ENCODE results near the gene BANK1.
"Not testable (repeated sequence)": the region's sequence is repeated elsewhere in the genome, so short reads cannot be mapped to it uniquely, and the experiment has no call there.

BANK1 gene

GRCh38 chr4:101824500-101824899, 34.0 kb downstream of the BANK1 start:
- no peak for FAIRE-seq

- no peak for FAIRE-seq
These were observed 35.4 kb downstream of the BANK1 start for GRCh38 chr4:101825953-101826352.

GRCh38 chr4:101831816-101832215, 41.3 kb downstream of the BANK1 start:
- no peak for FAIRE-seq

DNA sequence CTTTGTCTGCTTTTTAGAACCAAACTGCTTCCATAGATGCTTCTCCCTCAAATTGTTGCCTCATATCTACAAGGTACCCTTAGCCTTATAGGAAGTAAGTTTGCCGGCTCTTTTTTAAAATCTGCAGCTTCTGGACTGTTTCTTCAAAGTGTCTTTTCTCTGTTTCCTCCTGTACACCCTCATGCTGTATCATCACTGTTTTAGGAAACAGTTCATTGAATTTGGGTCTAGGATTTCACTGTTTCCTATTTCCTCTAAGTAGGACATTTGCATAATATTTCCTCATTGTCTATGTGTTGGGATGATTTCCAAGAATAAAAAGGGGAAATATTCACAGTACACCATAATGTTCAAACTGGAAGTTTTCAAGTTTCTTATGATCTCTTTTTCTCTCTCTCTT, 43.0 kb downstream of the BANK1 start:
- FAIRE-seq: no peak

DNA sequence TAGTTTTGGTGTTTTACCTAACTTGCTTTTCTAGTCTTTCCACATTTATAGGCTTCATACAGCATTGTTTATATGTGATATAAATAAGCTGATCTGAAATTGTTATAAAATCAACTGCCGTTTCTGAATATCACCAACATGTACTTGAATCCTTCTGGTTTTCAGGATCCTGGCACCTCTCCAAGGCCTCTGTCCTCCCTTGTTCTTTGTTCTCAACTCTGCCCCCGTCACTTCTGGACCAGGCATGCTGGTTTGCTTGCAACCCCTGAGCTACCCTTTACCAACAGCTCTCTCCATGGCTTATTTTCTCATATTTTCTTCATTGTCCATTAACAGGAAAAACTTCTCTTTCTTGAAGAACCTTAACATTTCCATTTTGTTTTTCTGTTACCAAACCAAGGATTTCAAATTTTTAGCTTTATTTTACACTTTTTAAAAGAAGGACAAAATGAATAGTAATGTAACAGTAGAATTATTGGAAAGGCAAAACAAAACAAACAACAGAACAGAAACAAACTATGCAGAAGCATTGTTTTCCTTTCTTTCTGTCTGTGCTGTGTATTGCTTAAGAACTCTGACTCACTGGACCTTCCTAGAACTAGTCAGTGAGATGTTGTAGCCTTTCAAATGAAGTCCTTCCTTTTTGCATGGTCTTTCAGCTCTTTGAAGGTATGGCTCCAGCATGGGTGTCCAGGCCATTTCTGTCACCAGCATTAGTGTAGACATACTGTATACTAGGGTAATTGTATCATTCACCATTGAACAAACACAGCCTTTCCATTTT, 44.8 kb downstream of the BANK1 start:
- no peak for FAIRE-seq

- FAIRE-seq: no peak
These were observed 52.5 kb downstream of the BANK1 start for GRCh38 chr4:101843054-101843453.

DNA sequence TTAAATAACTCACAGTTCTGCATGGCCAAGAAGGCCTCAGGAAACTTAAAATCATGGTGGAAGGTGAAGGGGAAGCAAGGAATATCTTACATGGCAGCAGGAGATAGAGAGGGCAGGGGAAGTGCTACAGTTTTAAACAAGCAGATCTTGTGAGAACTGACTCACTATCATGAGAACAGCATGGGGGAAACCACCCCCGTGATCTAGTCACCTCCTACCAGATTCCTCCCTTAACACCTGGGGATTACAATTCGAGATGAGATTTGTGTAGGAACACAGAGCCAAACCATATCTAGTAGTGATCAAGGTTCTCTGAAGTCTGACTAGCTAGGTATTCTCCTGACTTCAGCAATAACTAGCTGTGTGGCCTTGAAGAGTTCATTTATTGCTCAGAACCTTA, 56.0 kb downstream of the BANK1 start:
- no peak for FAIRE-seq

DNA sequence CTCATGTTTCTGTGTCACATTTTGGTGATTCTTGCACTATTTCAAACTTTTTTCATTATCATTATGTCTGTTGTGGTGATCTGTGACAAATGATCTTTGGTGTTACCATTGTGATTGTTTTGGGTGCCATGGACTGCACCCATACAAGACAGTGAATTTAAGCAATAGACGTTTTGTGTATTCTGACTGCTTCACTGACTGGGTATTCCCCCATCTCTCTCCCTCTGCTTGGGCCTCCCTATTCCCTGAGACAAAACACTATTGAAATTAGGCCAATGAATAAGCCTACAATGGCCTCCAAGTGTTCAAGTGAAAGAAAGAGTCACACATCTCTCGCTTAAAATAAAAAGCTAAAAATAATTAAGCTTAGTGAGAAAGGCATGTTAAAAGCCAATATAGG, 60.2 kb downstream of the BANK1 start:
- no peak for FAIRE-seq

DNA sequence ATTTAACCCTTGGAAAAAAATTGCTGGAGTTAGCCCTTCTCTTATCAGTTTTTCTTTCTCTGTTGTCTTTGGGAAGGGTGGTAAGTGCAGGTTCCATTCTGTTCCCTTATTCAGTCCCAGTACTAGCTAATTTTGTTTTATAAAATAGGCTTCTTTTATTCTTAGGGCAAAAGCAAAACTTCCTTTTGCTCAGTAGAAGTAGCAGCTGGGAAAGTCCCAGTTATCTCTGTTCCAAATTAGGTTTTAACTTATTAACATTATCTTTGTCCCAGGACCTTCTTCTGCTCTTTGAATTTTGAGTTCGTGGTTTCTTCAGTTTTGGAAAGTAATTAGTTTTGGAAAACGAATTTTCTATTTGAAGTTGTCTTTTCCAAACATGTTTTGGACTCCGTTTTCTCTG, 61.1 kb downstream of the BANK1 start:
- FAIRE-seq: no peak

- FAIRE-seq: no peak
These were observed 62.5 kb downstream of the BANK1 start for GRCh38 chr4:101853028-101853427.

DNA sequence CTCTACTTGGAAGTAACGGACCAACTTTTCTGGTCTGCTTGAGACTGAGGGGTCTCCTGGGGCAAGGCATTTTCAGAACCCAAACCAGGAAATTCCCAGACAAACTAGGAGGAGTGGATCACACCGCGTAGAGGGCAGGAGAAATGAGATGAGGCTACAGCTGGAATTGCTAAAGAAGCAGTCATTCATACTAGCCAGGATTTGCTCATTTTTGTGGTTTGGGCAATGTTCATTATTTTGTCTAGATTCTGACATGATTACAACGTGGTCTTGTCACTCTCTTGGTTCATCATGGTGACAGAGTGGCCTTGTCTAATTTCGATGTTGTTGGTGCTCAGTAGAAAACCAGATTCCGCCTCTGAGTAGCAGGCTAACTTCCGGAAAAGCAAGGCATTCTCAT, 63.2 kb downstream of the BANK1 start:
- FAIRE-seq: no peak

DNA sequence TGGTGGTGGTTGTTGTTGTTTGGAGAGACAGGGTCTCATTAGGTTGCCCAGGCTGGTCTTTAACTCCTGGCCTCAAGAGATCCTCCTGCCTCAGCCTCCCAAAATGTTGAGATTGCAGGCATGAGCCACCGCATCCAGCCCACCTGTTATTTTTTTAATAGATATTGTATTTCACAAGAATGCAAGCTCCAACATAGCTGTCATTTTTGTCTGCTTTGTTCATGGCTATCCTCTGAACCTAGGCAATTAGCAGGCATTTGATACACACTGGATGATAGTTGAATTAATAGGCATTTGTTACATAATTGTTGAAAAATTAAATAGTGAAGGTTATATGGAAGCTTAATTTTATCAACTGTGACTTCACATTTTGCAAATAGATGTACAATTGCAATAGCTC, 64.7 kb downstream of the BANK1 start:
- FAIRE-seq: no peak

- FAIRE-seq: no peak
These were observed 65.6 kb downstream of the BANK1 start for GRCh38 chr4:101856149-101856548.

DNA sequence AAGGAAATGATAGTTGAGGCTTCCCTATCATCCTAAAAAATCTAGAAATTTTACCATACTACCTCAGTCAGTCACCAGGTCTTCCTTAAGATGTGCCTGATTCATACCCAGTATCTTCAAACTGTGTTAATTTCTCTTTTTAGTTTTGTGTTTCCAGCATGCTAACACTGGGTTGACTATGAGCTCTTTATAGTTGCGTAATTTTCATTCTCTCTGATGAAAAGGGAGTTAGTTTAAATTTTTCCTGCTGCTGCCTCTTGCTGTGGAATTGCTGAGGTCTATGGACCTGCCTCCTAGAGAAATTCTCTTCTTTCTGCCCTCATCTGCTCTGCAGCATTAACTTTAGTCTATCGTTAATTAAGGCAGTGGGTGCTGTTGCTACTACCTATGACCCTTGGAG, 66.6 kb downstream of the BANK1 start:
- FAIRE-seq: no peak

- FAIRE-seq: no peak
These were observed 68.1 kb downstream of the BANK1 start for GRCh38 chr4:101858641-101859040.

DNA sequence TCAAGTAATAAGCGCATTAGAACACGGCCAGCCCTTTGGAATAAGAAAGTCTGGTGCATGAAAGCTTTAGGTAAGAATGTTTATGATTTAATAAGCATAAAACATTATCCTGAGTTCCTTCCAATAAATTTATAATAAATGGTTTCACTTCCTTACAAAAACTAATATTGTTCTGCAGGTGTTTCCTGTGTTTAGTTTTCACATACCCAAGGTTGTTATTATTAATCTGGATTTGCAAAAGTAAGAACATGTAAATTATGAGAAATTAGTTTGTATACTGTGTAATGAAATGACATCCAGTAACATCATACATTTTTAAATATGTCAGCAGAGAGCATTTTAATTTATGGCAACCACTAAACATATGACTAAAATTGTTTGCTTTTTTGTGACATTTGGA, 72.1 kb downstream of the BANK1 start:
- no peak for FAIRE-seq

GRCh38 chr4:101864660-101865059, 74.1 kb downstream of the BANK1 start:
- no peak for FAIRE-seq

GRCh38 chr4:101865501-101866062, 75.1 kb downstream of the BANK1 start:
- no peak for FAIRE-seq

DNA sequence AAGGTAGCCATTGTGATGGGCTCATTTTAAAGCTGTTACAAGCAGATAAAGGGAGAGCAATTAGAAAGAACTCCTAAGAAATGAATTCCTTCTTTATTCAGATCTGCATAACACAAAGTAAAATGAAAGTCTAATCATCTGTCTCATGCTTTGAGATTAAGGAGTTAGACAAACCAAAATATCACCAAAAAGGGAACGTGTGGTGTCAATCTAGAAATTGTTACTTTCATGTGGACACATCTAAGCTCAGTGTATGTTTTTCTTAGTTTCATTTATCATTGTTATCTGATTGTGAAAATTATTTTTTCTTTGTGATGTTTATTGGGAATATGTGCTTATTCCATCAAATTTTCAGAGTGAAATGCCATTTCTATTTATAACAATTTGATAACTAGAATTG, 80.3 kb downstream of the BANK1 start:
- no peak for FAIRE-seq

GRCh38 chr4:101871962-101872676, 81.6 kb downstream of the BANK1 start:
- FAIRE-seq: no peak

- FAIRE-seq: no peak
These were observed 95.0 kb downstream of the BANK1 start for GRCh38 chr4:101885574-101885973.

DNA sequence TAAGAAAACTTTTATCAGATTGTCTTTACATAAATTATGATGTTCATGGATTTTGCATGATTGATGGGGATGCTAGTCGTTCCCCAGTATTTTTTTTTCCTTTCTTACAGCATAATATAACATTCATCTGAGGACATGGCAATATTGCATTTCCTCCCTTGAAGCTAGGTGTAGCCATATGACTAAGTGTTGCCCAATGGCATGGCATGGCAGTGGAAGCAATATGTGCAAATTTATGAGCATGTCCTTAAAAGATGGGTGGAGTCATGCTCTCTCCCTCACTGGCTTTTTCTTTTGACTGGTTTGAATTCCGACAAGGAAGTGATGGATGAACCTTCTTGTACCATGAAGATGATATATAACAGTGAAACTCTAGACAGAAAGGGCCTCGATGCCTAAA, 96.3 kb downstream of the BANK1 start:
- FAIRE-seq: no peak

GRCh38 chr4:101888472-101888871, 97.9 kb downstream of the BANK1 start:
- FAIRE-seq: no peak

DNA sequence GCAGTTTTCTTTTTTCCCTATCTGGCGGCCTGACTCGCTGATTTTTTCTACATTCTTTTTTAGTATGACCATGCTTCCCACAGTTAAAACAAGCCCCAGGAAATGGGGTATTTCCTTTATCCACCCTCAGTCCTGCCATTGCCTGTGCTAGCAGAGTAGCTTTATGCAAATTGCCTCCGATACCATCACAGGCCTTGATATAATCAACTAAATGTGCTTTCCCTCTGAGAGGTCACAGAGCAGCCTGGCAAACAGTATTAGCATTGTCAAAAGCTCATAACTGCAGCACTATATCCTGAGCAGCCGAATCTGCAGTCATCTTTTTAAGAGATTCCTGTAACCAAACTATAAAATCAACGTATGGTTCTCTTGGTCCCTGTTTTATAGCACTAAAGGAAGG, 115.0 kb downstream of the BANK1 start:
- FAIRE-seq: not testable (repeated sequence)
